Endodermal cell (in vitro differentiated cells): Measurements from ENCODE around the gene UBAP1L. TPM values are rescaled to one million over a fixed set of nuclear protein-coding genes. Genes with fewer than 3 reads are reported as not detected.

Experiments used
- DNase-seq: peaks from one replicate; pipeline ENCODE4 v3.0.0-alpha.2; 2017
- H3K27ac ChIP-seq: 2 replicates; pipeline ENCODE4 v1.5.1; 2013; ENCODE audit warnings: mild to moderate bottlenecking, low read depth, low read length, moderate library complexity
- H3K27me3 ChIP-seq: 2 replicates; pipeline ENCODE4 v1.6.1; 2013; ENCODE audit warnings: mild to moderate bottlenecking, low read length, moderate library complexity; ENCODE audit not compliant: insufficient read depth, control insufficient read depth, poor library complexity, severe bottlenecking
- H3K36me3 ChIP-seq: 2 replicates; pipeline ENCODE4 v1.7.0; 2013; ENCODE audit warnings: mild to moderate bottlenecking, low read length, moderate library complexity; ENCODE audit not compliant: control insufficient read depth, insufficient read depth
- H3K4me1 ChIP-seq: one replicate; pipeline ENCODE4 v1.7.0; 2013; ENCODE audit warnings: low read length; ENCODE audit not compliant: control insufficient read depth, insufficient read depth
- H3K4me3 ChIP-seq: 2 replicates; pipeline ENCODE4 v1.5.1; 2013; ENCODE audit warnings: mild to moderate bottlenecking, low read length, moderate library complexity
- H3K9ac ChIP-seq: 2 replicates; pipeline ENCODE4 v1.6.1; 2013; ENCODE audit warnings: mild to moderate bottlenecking, low read length, moderate library complexity; ENCODE audit not compliant: poor library complexity, severe bottlenecking; ENCODE audit errors: extremely low read depth
- H3K9me3 ChIP-seq: 2 replicates; pipeline ENCODE4 v1.6.1; 2013; ENCODE audit warnings: mild to moderate bottlenecking, low read length, moderate library complexity; ENCODE audit not compliant: control insufficient read depth
- H3K27ac Mint-ChIP-seq: 2 replicates; pipeline ENCODE4 v1.8.0; 2020; ENCODE audit warnings: mixed read lengths
- H3K27me3 Mint-ChIP-seq: 2 replicates; pipeline ENCODE4 v1.8.0; 2021; ENCODE audit warnings: mild to moderate bottlenecking, mixed read lengths; ENCODE audit not compliant: insufficient read depth
- H3K36me3 Mint-ChIP-seq: 2 replicates; pipeline ENCODE4 v1.8.0; 2020; ENCODE audit warnings: low read depth, mixed read lengths
- H3K4me1 Mint-ChIP-seq: 2 replicates; pipeline ENCODE4 v1.8.0; 2020; ENCODE audit warnings: mixed read lengths
- H3K4me3 Mint-ChIP-seq: 2 replicates; pipeline ENCODE4 v1.8.0; 2020; ENCODE audit warnings: mild to moderate bottlenecking, moderate library complexity, mixed read lengths
- H3K9me3 Mint-ChIP-seq: 2 replicates; pipeline ENCODE4 v1.8.0; 2020; ENCODE audit warnings: mild to moderate bottlenecking, mixed read lengths
- WGBS, 2 experiments: methylation state at CpG; one replicate each; pipeline versions ENCODE4 v1.1.5 to v1.1.7; 2013; ENCODE audit warnings: missing lambda C conversion rate in 2 of 2, mixed read lengths in 1 of 2; ENCODE audit not compliant: insufficient coverage in 1 of 2, insufficient read length in 1 of 2; 5-methylcytosine and 5-hydroxymethylcytosine counted together
- total RNA-seq, 2 donors: library from RNA; stranded (reverse); fragmentation: NEBNext Ultra II Directional in 1 of 2; extraction: Animal tissue kit (Norgen Biotek cat#: 25700) in 1 of 2; gene quantifications; 2 replicates in 1 of 2; 3 replicates in 1 of 2; pipeline ENCODE4 v1.2.1, GENCODE V29; 2021
- TF ChIP-seq, protein P1 (sequence below): fragments of 200-600 bp; sonication (generic); conservative IDR thresholded peaks from 2 replicates; pipeline ENCODE4 v1.5.0; 2021; ENCODE audit warnings: antibody characterized with exemption, mild to moderate bottlenecking

Gene UBAP1L
- total RNA-seq, 2 donors from 2014 or later = 3.4 to 4.2 TPM

DNA sequence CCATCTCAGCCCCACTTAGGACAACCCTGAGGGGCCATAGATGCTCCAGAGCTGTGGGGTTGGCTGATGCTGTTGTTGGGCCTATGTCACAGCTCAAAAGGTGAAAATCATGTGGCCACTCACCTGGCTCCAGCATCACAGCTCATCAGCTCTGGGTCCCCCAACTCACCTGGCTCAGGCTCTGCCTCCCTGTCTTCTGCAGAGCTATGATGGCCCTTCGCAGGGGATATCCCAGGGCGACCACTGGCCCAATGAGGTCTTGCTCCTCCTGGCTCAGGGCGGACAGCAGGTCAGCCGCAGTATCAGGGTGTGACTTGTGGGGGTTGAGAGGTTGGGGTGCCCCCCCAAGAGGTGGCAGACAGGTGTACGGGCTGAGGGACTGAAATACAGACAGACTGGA, 15.7 kb downstream of the UBAP1L start:
- Mint-ChIP-seq H3K4me1 (peaks cover 4% of the 10 kb centered on the region), H3K4me3 (no peak overlapping the region), H3K27me3 (peaks cover 3% of the 10 kb centered on the region), H3K9me3 (no peaks in the 10 kb centered on the region), H3K36me3 (peaks cover 15% of the 10 kb centered on the region), H3K27ac (no peak overlapping the region)
- H3K36me3 ChIP-seq = peaks cover 28% of the 10 kb centered on the region
- H3K9ac ChIP-seq = no peak overlapping the region
- no peaks in the 10 kb centered on the region for H3K4me1 ChIP-seq
- H3K27ac ChIP-seq = no peak overlapping the region
- TF ChIP-seq, protein P1, sequence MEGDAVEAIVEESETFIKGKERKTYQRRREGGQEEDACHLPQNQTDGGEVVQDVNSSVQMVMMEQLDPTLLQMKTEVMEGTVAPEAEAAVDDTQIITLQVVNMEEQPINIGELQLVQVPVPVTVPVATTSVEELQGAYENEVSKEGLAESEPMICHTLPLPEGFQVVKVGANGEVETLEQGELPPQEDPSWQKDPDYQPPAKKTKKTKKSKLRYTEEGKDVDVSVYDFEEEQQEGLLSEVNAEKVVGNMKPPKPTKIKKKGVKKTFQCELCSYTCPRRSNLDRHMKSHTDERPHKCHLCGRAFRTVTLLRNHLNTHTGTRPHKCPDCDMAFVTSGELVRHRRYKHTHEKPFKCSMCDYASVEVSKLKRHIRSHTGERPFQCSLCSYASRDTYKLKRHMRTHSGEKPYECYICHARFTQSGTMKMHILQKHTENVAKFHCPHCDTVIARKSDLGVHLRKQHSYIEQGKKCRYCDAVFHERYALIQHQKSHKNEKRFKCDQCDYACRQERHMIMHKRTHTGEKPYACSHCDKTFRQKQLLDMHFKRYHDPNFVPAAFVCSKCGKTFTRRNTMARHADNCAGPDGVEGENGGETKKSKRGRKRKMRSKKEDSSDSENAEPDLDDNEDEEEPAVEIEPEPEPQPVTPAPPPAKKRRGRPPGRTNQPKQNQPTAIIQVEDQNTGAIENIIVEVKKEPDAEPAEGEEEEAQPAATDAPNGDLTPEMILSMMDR = no peak
- no peak overlapping the region for H3K4me3 ChIP-seq
- no peaks in the 10 kb centered on the region for H3K9me3 ChIP-seq
- no peaks in the 10 kb centered on the region for H3K27me3 ChIP-seq
- DNase-seq = peak; percentile 4
- WGBS, 2 experiments = 90 to 97% methylated on average over 5 of the region's 5 CpGs

DNA sequence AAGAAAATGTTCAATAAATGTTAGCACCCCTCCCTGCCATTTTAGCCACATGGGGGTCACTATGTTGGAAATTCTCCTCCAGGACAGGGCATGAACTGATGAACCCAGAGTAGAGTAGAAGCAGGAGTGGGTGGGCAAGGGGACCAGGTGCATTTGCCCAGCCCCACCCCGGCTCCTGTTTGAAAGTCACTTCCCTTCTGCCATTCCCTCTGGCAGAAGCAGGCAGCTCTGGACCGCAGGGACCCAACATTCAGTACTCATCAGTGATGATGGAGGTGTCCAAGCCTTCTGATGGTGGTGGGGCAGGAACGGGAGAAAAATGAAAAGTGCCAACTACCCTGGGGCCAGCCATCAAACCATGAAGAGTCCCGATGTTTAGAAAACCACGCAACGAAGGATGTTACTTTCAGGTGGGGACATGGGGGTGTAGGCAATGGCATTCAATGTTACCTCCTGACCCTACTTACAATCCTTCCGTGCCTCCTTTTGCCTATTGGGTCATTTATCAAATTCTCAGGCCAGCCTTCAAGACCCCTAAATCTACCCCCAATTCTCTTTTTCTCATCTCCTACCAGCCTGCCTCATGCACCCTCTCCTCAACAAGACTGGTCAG, 17.2 kb downstream of the UBAP1L start:
- Histone ChIP-seq H3K27me3 (no peaks in the 10 kb centered on the region), H3K9ac (no peak overlapping the region), H3K4me3 (no peak overlapping the region), H3K4me1 (no peaks in the 10 kb centered on the region), H3K9me3 (no peaks in the 10 kb centered on the region), H3K36me3 (peaks cover 28% of the 10 kb centered on the region), H3K27ac (no peak overlapping the region)
- peaks cover 15% of the 10 kb centered on the region for H3K36me3 Mint-ChIP-seq
- WGBS, 2 experiments = 97 to 100% methylated on average over 5 to 7 of the region's 7 CpGs
- TF ChIP-seq, protein P1 = no peak
- no peak overlapping the region for H3K27ac Mint-ChIP-seq
- H3K4me1 Mint-ChIP-seq = peaks cover 4% of the 10 kb centered on the region
- peak; percentile 20 for DNase-seq
- no peak overlapping the region for H3K4me3 Mint-ChIP-seq
- H3K27me3 Mint-ChIP-seq = no peaks in the 10 kb centered on the region
- no peaks in the 10 kb centered on the region for H3K9me3 Mint-ChIP-seq

DNA sequence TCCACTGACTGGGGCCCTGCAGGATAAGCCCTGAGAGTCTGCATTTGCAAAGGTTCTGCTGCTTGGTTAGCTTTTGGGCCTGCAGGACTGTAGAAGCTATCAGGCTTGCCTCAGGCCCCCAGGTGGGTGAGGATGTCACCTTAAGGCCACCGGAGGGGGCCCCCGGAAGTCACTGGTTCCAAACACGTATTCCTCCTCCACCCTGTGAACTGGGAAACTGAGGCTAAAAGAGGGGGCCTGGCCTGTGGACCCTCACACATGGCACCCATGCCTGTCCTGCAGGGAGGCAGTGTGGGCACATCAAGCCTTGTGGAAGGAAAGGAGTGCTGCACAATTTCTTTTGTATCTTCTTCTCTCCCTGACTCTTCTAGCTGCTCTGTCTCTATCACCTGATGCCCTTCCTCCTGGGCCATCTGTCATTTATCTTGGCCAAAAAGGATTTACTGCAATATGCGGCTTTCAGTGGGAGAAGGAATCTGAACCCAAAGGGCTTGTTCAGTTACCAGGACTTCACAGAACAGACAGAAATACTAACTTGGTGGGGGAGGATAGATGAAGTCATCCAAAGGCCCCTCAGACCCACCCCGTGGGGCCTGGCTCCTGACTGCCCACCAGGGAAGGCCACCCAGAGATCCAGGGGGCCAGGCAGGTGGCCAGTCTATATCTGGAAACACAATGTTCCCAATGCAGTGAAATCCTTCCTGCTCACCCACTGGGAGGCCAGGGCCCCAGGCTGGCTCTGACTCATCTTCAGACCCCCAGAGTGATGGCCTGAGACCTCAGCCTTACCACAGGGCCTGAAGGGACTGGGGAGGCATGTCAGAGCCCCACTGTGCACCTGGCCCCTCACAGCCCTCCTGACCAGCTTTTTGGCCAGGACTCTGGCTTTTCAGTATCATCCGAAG, 18.3 kb downstream of the UBAP1L start:
- Histone ChIP-seq H3K36me3 (peaks cover 28% of the 10 kb centered on the region), H3K4me3 (no peak overlapping the region), H3K4me1 (no peaks in the 10 kb centered on the region), H3K9me3 (no peaks in the 10 kb centered on the region), H3K27me3 (no peaks in the 10 kb centered on the region), H3K9ac (no peak overlapping the region), H3K27ac (no peak overlapping the region)
- Mint-ChIP-seq H3K27ac (no peak overlapping the region), H3K4me3 (no peak overlapping the region), H3K27me3 (no peaks in the 10 kb centered on the region), H3K36me3 (peaks cover 15% of the 10 kb centered on the region), H3K4me1 (peaks cover 3% of the 10 kb centered on the region), H3K9me3 (no peaks in the 10 kb centered on the region)
- WGBS, 2 experiments = 89 to 90% methylated on average over 3 to 6 of the region's 6 CpGs
- TF ChIP-seq, protein P1 = no peak
- peak; percentile 22 for DNase-seq
